GM12878 (cell line): ENCODE data around the gene SP3. TPM values are rescaled to one million over a fixed set of nuclear protein-coding genes. Genes with fewer than 3 reads are reported as not detected.

Experiments
- ATAC-seq: fragments of 200-7000 bp; cut with Tn5 transposase; 3 replicates; pipeline ENCODE4 v1.9.1; 2020; ENCODE audit warnings: mild to moderate bottlenecking, moderate library complexity
- BruUV-seq: library from RNA; stranded (reverse); fragments of 400-500 nt; replicated peaks from 2 replicates; lab custom pipeline; 2021; lab: Mats Ljungman, UMichigan
- CTCF ChIA-PET: fragments of 300-600 bp; sonication (Branson Sonifier 250); formaldehyde crosslinking; extraction: SDS; loops from one replicate; lab custom pipeline; 2021; ENCODE audit warnings: inconsistent platforms; lab: Yijun Ruan, JAX
- POLR2A ChIA-PET: fragments of 350-600 bp; formaldehyde crosslinking; extraction: SDS; loops from one replicate; lab custom pipeline; 2021; ENCODE audit warnings: inconsistent platforms; lab: Charles Lee
- RAD21 ChIA-PET: fragments of 300-600 bp; sonication (Branson Sonifier 250); formaldehyde crosslinking; loops from one replicate; lab custom pipeline; 2023; ENCODE audit warnings: antibody characterized with exemption; ENCODE audit not compliant: unreplicated experiment; lab: Charles Lee
- SMC1A ChIA-PET: fragments of 300-600 bp; sonication (Branson Sonifier 250); formaldehyde crosslinking; loops from one replicate; lab custom pipeline; 2023; ENCODE audit not compliant: unreplicated experiment, uncharacterized antibody; lab: Charles Lee
- DNase-seq: peaks from one replicate; pipeline ENCODE4 v3.0.0-alpha.2; 2011; ENCODE audit warnings: low read depth, low spot score
- FAIRE-seq: peaks from 3 replicates; lab custom pipeline; 2011; peaks lifted over from hg19 to GRCh38; lab: Jason Lieb, UNC
- H2AFZ ChIP-seq: 2 replicates; pipeline ENCODE4 v1.6.0; 2011; ENCODE audit warnings: low read depth, low read length, control low read depth; ENCODE audit not compliant: control insufficient read depth
- H3K27ac ChIP-seq: 2 replicates; pipeline ENCODE4 v1.5.1; 2011; ENCODE audit warnings: control low read depth; ENCODE audit not compliant: control insufficient read depth, insufficient read depth
- H3K27me3 ChIP-seq, 2 experiments: replicated peaks in 1 of 2; 2 replicates each; pipeline versions ENCODE4 v1.6.0 to v1.6.1; 2011; ENCODE audit warnings: low read length in 1 of 2; ENCODE audit not compliant: control insufficient read depth in 2 of 2, insufficient read depth in 2 of 2
- H3K36me3 ChIP-seq, 2 experiments: 2 replicates each; pipeline ENCODE4 v1.5.1; 2011; ENCODE audit warnings: low read length in 1 of 2; ENCODE audit not compliant: control insufficient read depth in 2 of 2, insufficient read depth in 2 of 2
- H3K4me1 ChIP-seq: 2 replicates; pipeline ENCODE4 v1.6.1; 2011; ENCODE audit warnings: mild to moderate bottlenecking, low read length, moderate library complexity, mixed read lengths; ENCODE audit not compliant: control insufficient read depth, insufficient read depth
- H3K4me2 ChIP-seq: 2 replicates; pipeline ENCODE4 v1.6.0; 2011; ENCODE audit warnings: control low read depth; ENCODE audit not compliant: control insufficient read depth, insufficient read depth
- H3K4me3 ChIP-seq: fragments of 200-600 bp; sonication (generic); 2 replicates; pipeline ENCODE4 v1.5.1; 2016
- H3K79me2 ChIP-seq: 2 replicates; pipeline ENCODE4 v1.6.0; 2011; ENCODE audit warnings: low read length; ENCODE audit not compliant: control insufficient read depth, insufficient read depth
- H3K9ac ChIP-seq: 2 replicates; pipeline ENCODE4 v1.8.0; 2011; ENCODE audit warnings: low read length, control low read depth, mixed read lengths; ENCODE audit not compliant: control insufficient read depth, insufficient read depth
- H3K9me3 ChIP-seq: replicated peaks from 3 replicates; pipeline ENCODE4 v1.5.1; 2011; ENCODE audit warnings: mild to moderate bottlenecking, low read length; ENCODE audit not compliant: control insufficient read depth, insufficient read depth
- H4K20me1 ChIP-seq: 2 replicates; pipeline ENCODE4 v1.6.0; 2011; ENCODE audit not compliant: control insufficient read depth, insufficient read depth
- CHD1 ChIP-seq: IDR thresholded peaks from 2 replicates; pipeline ENCODE4 v1.6.1; 2012; ENCODE audit warnings: low read depth, low read length, improper control_type of control experiment
- HDAC2 ChIP-seq: fragments of 200-600 bp; sonication (generic); IDR thresholded peaks from 2 replicates; pipeline ENCODE4 v1.6.1; 2017
- JUND ChIP-seq: IDR thresholded peaks from 2 replicates; pipeline ENCODE4 v1.6.1; 2012; ENCODE audit warnings: low read depth, mild to moderate bottlenecking, low read length, improper control_type of control experiment, moderate library complexity
- MEF2A ChIP-seq: IDR thresholded peaks from 2 replicates; pipeline ENCODE4 v1.6.1; 2011; ENCODE audit warnings: low read depth, mild to moderate bottlenecking, low read length, moderate library complexity; ENCODE audit not compliant: insufficient read depth
- POU2F2 ChIP-seq: IDR thresholded peaks from 3 replicates; pipeline ENCODE4 v1.6.1; 2011; ENCODE audit warnings: low read depth, mild to moderate bottlenecking, low read length, borderline replicate concordance
- RELA ChIP-seq: fragments of 450-650 bp; IDR thresholded peaks from 2 replicates; pipeline ENCODE4 v1.8.0; 2014; ENCODE audit warnings: borderline replicate concordance; ENCODE audit not compliant: partially characterized antibody
- RFX5 ChIP-seq: IDR thresholded peaks from 2 replicates; pipeline ENCODE4 v1.6.1; 2011; ENCODE audit warnings: low read depth, low read length, improper control_type of control experiment
- SMAD5 ChIP-seq: IDR thresholded peaks from 2 replicates; pipeline ENCODE4 v1.6.1; 2016; ENCODE audit warnings: antibody characterized with exemption, low read depth
- TBL1XR1 ChIP-seq: IDR thresholded peaks from 2 replicates; pipeline ENCODE4 v1.6.1; 2012; ENCODE audit warnings: low read depth, low read length, improper control_type of control experiment
- ZNF207 ChIP-seq: fragments of 450-650 bp; IDR thresholded peaks from 2 replicates; pipeline ENCODE4 v1.6.1; 2014; ENCODE audit warnings: antibody characterized with exemption, mild to moderate bottlenecking, borderline replicate concordance
- WGBS: methylation state at CpG from one replicate; pipeline ENCODE4 v1.1.6; 2016; ENCODE audit warnings: low lambda C conversion rate; ENCODE audit not compliant: insufficient replicate concordance, insufficient coverage; ENCODE audit errors: missing lambda C conversion rate; 5-methylcytosine and 5-hydroxymethylcytosine counted together
- in situ Hi-C: fragments of 300-500 bp; cut with MboI; formaldehyde crosslinking; loops from 9 replicates; pipeline ENCODE4 v1.14.3; 2018; ENCODE audit warnings: mixed read lengths
- intact Hi-C: fragments of 100-400 bp; cut with micrococcal nuclease; formaldehyde crosslinking; loops from one replicate; pipeline ENCODE4 v1.14.2; 2022; ENCODE audit not compliant: unreplicated experiment
- polyA plus RNA-seq, 11 experiments: library from polyadenylated mRNA; depleted of rRNA in 4 of 11; unstranded in 6 of 11; stranded (reverse) in 5 of 11; fragments of >200 nt; fragmentation: Nextera tagmentation in 4 of 11; fragmentation: Illumina TruSeq in 1 of 11; extraction: Ambion mirVana in 4 of 11; extraction: Trizol in 1 of 11; gene quantifications; 1 replicate in 1 of 11; 2 replicates in 10 of 11; pipeline versions ENCODE4 v1.2.1 to v1.2.3, GENCODE V29; 2011 to 2016; ENCODE audit warnings: inconsistent platforms in 2 of 11, missing spikeins in 2 of 11, low read depth in 1 of 11
- total RNA-seq, 4 experiments: library from RNA; depleted of rRNA in 3 of 4; stranded (reverse); fragments of >200 nt in 3 of 4; fragmentation: Illumina TruSeq in 1 of 4; extraction: Trizol in 1 of 4; gene quantifications; 2 replicates each; pipeline versions ENCODE4 v1.2.1 to v1.2.3, GENCODE V29; 2013 to 2021
- TF ChIP-seq, protein P1 (sequence below): fragments of 450-650 bp; formaldehyde crosslinking; IDR thresholded peaks from 2 replicates; pipeline ENCODE4 v1.5.0; 2022; ENCODE audit warnings: mild to moderate bottlenecking, missing genetic modification characterization

SP3 gene
- total and polyA plus RNA-seq, 10 of the 15 experiments (the other 5 are each of a cell fraction or from before 2014, with no cell fraction given): 9.9 to 87.6 (median 52.4) TPM

DNA sequence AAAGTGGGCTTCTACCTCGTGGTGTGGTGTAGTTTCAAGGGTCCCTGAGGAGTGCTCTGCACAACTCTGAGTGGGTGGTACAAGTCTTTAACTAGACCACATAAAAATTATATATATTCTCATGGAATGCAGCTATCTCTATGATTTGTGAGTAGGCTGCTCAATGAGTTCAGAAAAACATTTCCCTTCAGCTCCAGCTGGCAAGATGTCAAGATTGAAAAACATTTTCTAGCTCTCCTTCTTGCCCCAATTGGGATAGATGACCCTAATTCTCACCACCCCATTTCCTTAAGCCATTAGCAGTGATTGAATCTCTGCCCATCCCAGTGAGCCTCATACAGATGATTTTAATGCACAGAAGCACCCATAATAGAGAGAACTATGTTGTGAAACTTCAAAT, 28.3 kb upstream of the SP3 start:
- intact Hi-C loops (no loop called here), in situ Hi-C loops (no loop called here)
- Histone ChIP-seq H3K27ac (no peak overlapping the region), H3K4me1 (peaks cover 44% of the 10 kb centered on the region), H4K20me1 (no peaks in the 10 kb centered on the region), H2AFZ (no peak overlapping the region), H3K9me3 (no peaks in the 10 kb centered on the region), H3K4me2 (no peak overlapping the region), H3K36me3 (no peaks in the 10 kb centered on the region), H3K27me3 (no peaks in the 10 kb centered on the region), H3K9ac (no peak overlapping the region), H3K79me2 (no peaks in the 10 kb centered on the region), H3K4me3 (no peak overlapping the region)
- TF ChIP-seq, protein P1, sequence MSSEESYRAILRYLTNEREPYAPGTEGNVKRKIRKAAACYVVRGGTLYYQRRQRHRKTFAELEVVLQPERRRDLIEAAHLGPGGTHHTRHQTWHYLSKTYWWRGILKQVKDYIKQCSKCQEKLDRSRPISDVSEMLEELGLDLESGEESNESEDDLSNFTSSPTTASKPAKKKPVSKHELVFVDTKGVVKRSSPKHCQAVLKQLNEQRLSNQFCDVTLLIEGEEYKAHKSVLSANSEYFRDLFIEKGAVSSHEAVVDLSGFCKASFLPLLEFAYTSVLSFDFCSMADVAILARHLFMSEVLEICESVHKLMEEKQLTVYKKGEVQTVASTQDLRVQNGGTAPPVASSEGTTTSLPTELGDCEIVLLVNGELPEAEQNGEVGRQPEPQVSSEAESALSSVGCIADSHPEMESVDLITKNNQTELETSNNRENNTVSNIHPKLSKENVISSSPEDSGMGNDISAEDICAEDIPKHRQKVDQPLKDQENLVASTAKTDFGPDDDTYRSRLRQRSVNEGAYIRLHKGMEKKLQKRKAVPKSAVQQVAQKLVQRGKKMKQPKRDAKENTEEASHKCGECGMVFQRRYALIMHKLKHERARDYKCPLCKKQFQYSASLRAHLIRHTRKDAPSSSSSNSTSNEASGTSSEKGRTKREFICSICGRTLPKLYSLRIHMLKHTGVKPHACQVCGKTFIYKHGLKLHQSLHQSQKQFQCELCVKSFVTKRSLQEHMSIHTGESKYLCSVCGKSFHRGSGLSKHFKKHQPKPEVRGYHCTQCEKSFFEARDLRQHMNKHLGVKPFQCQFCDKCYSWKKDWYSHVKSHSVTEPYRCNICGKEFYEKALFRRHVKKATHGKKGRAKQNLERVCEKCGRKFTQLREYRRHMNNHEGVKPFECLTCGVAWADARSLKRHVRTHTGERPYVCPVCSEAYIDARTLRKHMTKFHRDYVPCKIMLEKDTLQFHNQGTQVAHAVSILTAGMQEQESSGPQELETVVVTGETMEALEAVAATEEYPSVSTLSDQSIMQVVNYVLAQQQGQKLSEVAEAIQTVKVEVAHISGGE (CRISPR knock-in tag): no peak
- TF ChIP-seq SMAD5: no peak
- TF ChIP-seq JUND: no peak
- TF ChIP-seq ZNF207: no peak
- TF ChIP-seq MEF2A: no peak
- no peak for TF ChIP-seq HDAC2
- TF ChIP-seq POU2F2: no peak
- no peak for TF ChIP-seq TBL1XR1
- TF ChIP-seq RELA: no peak
- TF ChIP-seq CHD1: no peak
- TF ChIP-seq RFX5: no peak
- FAIRE-seq (no peak), DNase-seq (no peak), ATAC-seq (no peak)
- ChIA-PET RAD21 (no interaction called here), CTCF (no interaction called here), SMC1A (no interaction called here), POLR2A (no interaction called here)
- BruUV-seq: no TSS peak
- 0% methylated on average over 1 of the region's 1 CpG for WGBS
